ENCODE data around the gene CUZD1. TPM values are rescaled to one million over a fixed set of nuclear protein-coding genes. Genes with fewer than 3 reads are reported as not detected.

The CUZD1 gene
- total and polyA plus RNA-seq, 2 donors (not counting 1 experiment from before 2014, with no cell fraction given) = 0.50 to 0.53 TPM

GRCh38 chr10:122795924-122796323 is 49.7 kb downstream of the CUZD1 start:
- no peak overlapping the region for H2AFZ ChIP-seq (ENCODE audit: low read length)
- H3K9ac ChIP-seq (ENCODE audit: insufficient read depth, low read length) = no peak overlapping the region
- no peak for TF ChIP-seq CTCF (conservative IDR thresholded peaks at IDR 0.05 in 1 of 2, IDR thresholded peaks at IDR 0.05 in 1 of 2; ENCODE audit: low read depth in 1 of 2, low read length in 2 of 2)
- no peak for TF ChIP-seq EZH2 (IDR thresholded peaks at IDR 0.05; ENCODE audit: low read length, missing control alignments)
- H3K27me3 ChIP-seq (ENCODE audit: control insufficient read depth, insufficient read depth, low read length) = no peaks in the 10 kb centered on the region
- no peaks in the 10 kb centered on the region for H3K36me3 ChIP-seq (ENCODE audit: control insufficient read depth, insufficient read depth, low read length)
- no peaks in the 10 kb centered on the region for H3K9me3 ChIP-seq (ENCODE audit: control insufficient read depth, insufficient read depth, low read depth, low read length)
- no peak overlapping the region for H3K4me3 ChIP-seq (replicated peaks in 1 of 4; ENCODE audit: control extremely low read depth in 1 of 4, insufficient read depth in 1 of 4, low read depth in 3 of 4, low read length in 4 of 4)
- H3K27ac ChIP-seq (ENCODE audit: insufficient read depth, low read length) = no peak overlapping the region
- no peaks in the 10 kb centered on the region for H4K20me1 ChIP-seq (ENCODE audit: control insufficient read depth, extremely low read depth, insufficient read depth, low read length)
- no peaks in the 10 kb centered on the region for H3K79me2 ChIP-seq (ENCODE audit: control insufficient read depth, insufficient read depth, low read length)
- DNase-seq (ENCODE audit: low read depth in 2 of 2) = no peak
- no peaks in the 10 kb centered on the region for H3K4me1 ChIP-seq (ENCODE audit: control insufficient read depth, extremely low read depth, insufficient read depth, low read length)
- no peak overlapping the region for H3K4me2 ChIP-seq (ENCODE audit: extremely low read depth, insufficient read depth, low read length)

- H3K36me3 ChIP-seq (ENCODE audit: control insufficient read depth, insufficient read depth, low read length) = no peaks in the 10 kb centered on the region
- H3K9ac ChIP-seq (ENCODE audit: insufficient read depth, low read length) = no peak overlapping the region
- H3K79me2 ChIP-seq (ENCODE audit: control insufficient read depth, insufficient read depth, low read length) = no peaks in the 10 kb centered on the region
- H2AFZ ChIP-seq (ENCODE audit: low read length) = no peak overlapping the region
- no peak overlapping the region for H3K27ac ChIP-seq (ENCODE audit: insufficient read depth, low read length)
- H3K4me3 ChIP-seq (replicated peaks in 1 of 4; ENCODE audit: control extremely low read depth in 1 of 4, insufficient read depth in 1 of 4, low read depth in 3 of 4, low read length in 4 of 4) = no peak overlapping the region
- TF ChIP-seq EZH2 (IDR thresholded peaks at IDR 0.05; ENCODE audit: low read length, missing control alignments) (no peak), CTCF (conservative IDR thresholded peaks at IDR 0.05 in 1 of 2, IDR thresholded peaks at IDR 0.05 in 1 of 2; ENCODE audit: low read depth in 1 of 2, low read length in 2 of 2) (no peak)
- H3K4me1 ChIP-seq (ENCODE audit: control insufficient read depth, extremely low read depth, insufficient read depth, low read length) = no peaks in the 10 kb centered on the region
- no peak overlapping the region for H3K4me2 ChIP-seq (ENCODE audit: extremely low read depth, insufficient read depth, low read length)
- no peaks in the 10 kb centered on the region for H3K27me3 ChIP-seq (ENCODE audit: control insufficient read depth, insufficient read depth, low read length)
- H4K20me1 ChIP-seq (ENCODE audit: control insufficient read depth, extremely low read depth, insufficient read depth, low read length) = no peaks in the 10 kb centered on the region
- no peaks in the 10 kb centered on the region for H3K9me3 ChIP-seq (ENCODE audit: control insufficient read depth, insufficient read depth, low read depth, low read length)
- peak in 1 of 2 donors; percentile 20 for DNase-seq (ENCODE audit: low read depth in 2 of 2)
These were observed 59.4 kb downstream of the CUZD1 start for GRCh38 chr10:122786269-122786668.

- no peak overlapping the region for H3K9ac ChIP-seq (ENCODE audit: insufficient read depth, low read length)
- no peaks in the 10 kb centered on the region for H3K4me1 ChIP-seq (ENCODE audit: control insufficient read depth, extremely low read depth, insufficient read depth, low read length)
- H3K79me2 ChIP-seq (ENCODE audit: control insufficient read depth, insufficient read depth, low read length) = no peaks in the 10 kb centered on the region
- H3K27me3 ChIP-seq (ENCODE audit: control insufficient read depth, insufficient read depth, low read length) = no peaks in the 10 kb centered on the region
- no peaks in the 10 kb centered on the region for H3K36me3 ChIP-seq (ENCODE audit: control insufficient read depth, insufficient read depth, low read length)
- TF ChIP-seq CTCF (conservative IDR thresholded peaks at IDR 0.05 in 1 of 2, IDR thresholded peaks at IDR 0.05 in 1 of 2; ENCODE audit: low read depth in 1 of 2, low read length in 2 of 2) (no peak), EZH2 (IDR thresholded peaks at IDR 0.05; ENCODE audit: low read length, missing control alignments) (no peak)
- no peaks in the 10 kb centered on the region for H3K9me3 ChIP-seq (ENCODE audit: control insufficient read depth, insufficient read depth, low read depth, low read length)
- H3K27ac ChIP-seq (ENCODE audit: insufficient read depth, low read length) = no peak overlapping the region
- no peak overlapping the region for H3K4me2 ChIP-seq (ENCODE audit: extremely low read depth, insufficient read depth, low read length)
- H4K20me1 ChIP-seq (ENCODE audit: control insufficient read depth, extremely low read depth, insufficient read depth, low read length) = no peaks in the 10 kb centered on the region
- no peak for DNase-seq (ENCODE audit: low read depth in 2 of 2)
- no peak overlapping the region for H2AFZ ChIP-seq (ENCODE audit: low read length)
- no peak overlapping the region for H3K4me3 ChIP-seq (replicated peaks in 1 of 4; ENCODE audit: control extremely low read depth in 1 of 4, insufficient read depth in 1 of 4, low read depth in 3 of 4, low read length in 4 of 4)
These were observed 62.7 kb downstream of the CUZD1 start for GRCh38 chr10:122782911-122783310.

Other genes with a start within 250 kb of the CUZD1 start
- gene C10orf120, start 146.0 kb downstream of the CUZD1 start, total RNA-seq = not detected in 2 replicates
- gene C10orf120, start 146.0 kb downstream of the CUZD1 start, polyA plus RNA-seq = not detected in 2 replicates
- gene FAM24B, start 33.7 kb upstream of the CUZD1 start, total RNA-seq = 4.4 and 6.8 TPM in 2 replicates
- 3.9 and 4.9 TPM in 2 replicates for gene FAM24B, start 33.7 kb upstream of the CUZD1 start, polyA plus RNA-seq
- not detected in 2 replicates for gene FAM24A, start 64.8 kb upstream of the CUZD1 start, total RNA-seq
- not detected in 2 replicates for gene FAM24A, start 64.8 kb upstream of the CUZD1 start, polyA plus RNA-seq
- gene C10orf88, start 108.4 kb upstream of the CUZD1 start, total RNA-seq = 13.1 and 25.1 TPM in 2 replicates
- 7.1 and 9.2 TPM in 2 replicates for gene C10orf88, start 108.4 kb upstream of the CUZD1 start, polyA plus RNA-seq
- gene PSTK, start 134.5 kb upstream of the CUZD1 start, total RNA-seq = 5.9 and 6.4 TPM in 2 replicates
- gene PSTK, start 134.5 kb upstream of the CUZD1 start, polyA plus RNA-seq = 5.1 and 5.3 TPM in 2 replicates
- gene IKZF5, start 162.9 kb upstream of the CUZD1 start, total RNA-seq = 2.6 and 3.1 TPM in 2 replicates
- gene IKZF5, start 162.9 kb upstream of the CUZD1 start, polyA plus RNA-seq = 8.9 and 12.5 TPM in 2 replicates
- gene ACADSB, start 163.1 kb upstream of the CUZD1 start, total RNA-seq = 4.9 and 5.6 TPM in 2 replicates
- gene ACADSB, start 163.1 kb upstream of the CUZD1 start, polyA plus RNA-seq = 11.1 and 11.3 TPM in 2 replicates

Measured in fibroblast of lung (primary cell).